ENCODE data around the gene PLXDC2.

Gene PLXDC2

GRCh38 chr10:19835952-19836351, 19.7 kb downstream of the PLXDC2 start:
- in situ Hi-C loops (cut with MboI; ENCODE audit: low pct_unique_long_range_greater_than_20kb, low sequenced_read_pairs, unreplicated experiment) = no loop called here
- DNase-seq (ENCODE audit: low spot score) = no peak
- TF ChIP-seq CTCF (IDR thresholded peaks at IDR 0.05; ENCODE audit: extremely low read depth, insufficient read depth, missing control alignments) = no peak

- no peak for DNase-seq (ENCODE audit: low spot score)
- in situ Hi-C loops (cut with MboI; ENCODE audit: low pct_unique_long_range_greater_than_20kb, low sequenced_read_pairs, unreplicated experiment) = no loop called here
- TF ChIP-seq CTCF (IDR thresholded peaks at IDR 0.05; ENCODE audit: extremely low read depth, insufficient read depth, missing control alignments) = no peak
Measured at GRCh38 chr10:19839090-19839489, 22.9 kb downstream of the PLXDC2 start.

- no peak for TF ChIP-seq CTCF (IDR thresholded peaks at IDR 0.05; ENCODE audit: extremely low read depth, insufficient read depth, missing control alignments)
- in situ Hi-C loops (cut with MboI; ENCODE audit: low pct_unique_long_range_greater_than_20kb, low sequenced_read_pairs, unreplicated experiment) = no loop called here
- DNase-seq (ENCODE audit: low spot score) = no peak
Measured at GRCh38 chr10:19839552-19839951, 23.3 kb downstream of the PLXDC2 start.

GRCh38 chr10:19840776-19841175, 24.5 kb downstream of the PLXDC2 start:
- DNase-seq (ENCODE audit: low spot score) = no peak
- no peak for TF ChIP-seq CTCF (IDR thresholded peaks at IDR 0.05; ENCODE audit: extremely low read depth, insufficient read depth, missing control alignments)
- in situ Hi-C loops (cut with MboI; ENCODE audit: low pct_unique_long_range_greater_than_20kb, low sequenced_read_pairs, unreplicated experiment) = no loop called here

GRCh38 chr10:19843487-19843886, 27.3 kb downstream of the PLXDC2 start:
- DNase-seq (ENCODE audit: low spot score) = no peak
- TF ChIP-seq CTCF (IDR thresholded peaks at IDR 0.05; ENCODE audit: extremely low read depth, insufficient read depth, missing control alignments) = no peak
- in situ Hi-C loops (cut with MboI; ENCODE audit: low pct_unique_long_range_greater_than_20kb, low sequenced_read_pairs, unreplicated experiment) = no loop called here

GRCh38 chr10:19845503-19846368, 29.5 kb downstream of the PLXDC2 start:
- in situ Hi-C loops (cut with MboI; ENCODE audit: low pct_unique_long_range_greater_than_20kb, low sequenced_read_pairs, unreplicated experiment) = no loop called here
- no peak for TF ChIP-seq CTCF (IDR thresholded peaks at IDR 0.05; ENCODE audit: extremely low read depth, insufficient read depth, missing control alignments)
- no peak for DNase-seq (ENCODE audit: low spot score)
